SK-N-SH (cell line): ENCODE results near the gene MAN2C1. TPM values are rescaled to one million over a fixed set of nuclear protein-coding genes. Genes with fewer than 3 reads are reported as not detected.

Source experiments
- CTCF ChIA-PET: fragments of 300-600, 350-600 bp; formaldehyde crosslinking; extraction: SDS; loops from one replicate; lab custom pipeline; 2021; lab: Yijun Ruan, JAX
- POLR2A ChIA-PET: fragments of 350-600 bp; sonication (Branson Sonifier 250); formaldehyde crosslinking; extraction: SDS; loops from one replicate; lab custom pipeline; 2020; ENCODE audit warnings: antibody characterized with exemption, inconsistent platforms; lab: Yijun Ruan, JAX
- DNase-seq: peaks from one replicate; pipeline ENCODE4 v3.0.0; 2012
- H2AFZ ChIP-seq: fragments of 200-600 bp; sonication (generic); 2 replicates; pipeline ENCODE4 v1.8.1; 2016; ENCODE audit warnings: antibody characterized with exemption, mild to moderate bottlenecking, low read depth
- H3F3A ChIP-seq: fragments of 200-600 bp; sonication (generic); replicated peaks from 2 replicates; pipeline ENCODE3; 2016; ENCODE audit warnings: antibody characterized with exemption, mild to moderate bottlenecking; ENCODE audit not compliant: insufficient read depth
- H3K27ac ChIP-seq, 2 experiments: fragments of 200-500 bp in 1 of 2; fragments of 200-600 bp in 1 of 2; sonication (Bioruptor generic) in 1 of 2; sonication (generic), shearing (Covaris generic) in 1 of 2; 2 replicates each; pipeline versions ENCODE4 v1.5.1 to v1.6.1; 2014 to 2016; ENCODE audit warnings: low read depth in 2 of 2, inconsistent platforms in 1 of 2, low read length in 1 of 2, mild to moderate bottlenecking in 1 of 2, mixed read lengths in 1 of 2
- H3K27me3 ChIP-seq: fragments of 200-600 bp; sonication (generic), shearing (Covaris generic); 2 replicates; pipeline ENCODE4 v1.6.1; 2016; ENCODE audit warnings: mixed run types; ENCODE audit not compliant: insufficient read depth
- H3K36me3 ChIP-seq, 2 experiments: fragments of 200-500 bp in 1 of 2; fragments of 200-600 bp in 1 of 2; sonication (Bioruptor generic) in 1 of 2; sonication (generic) in 1 of 2; replicated peaks in 1 of 2; 2 replicates each; pipeline versions ENCODE3 to v1.5.1; 2014 to 2016; ENCODE audit warnings: low read length in 1 of 2, mild to moderate bottlenecking in 1 of 2; ENCODE audit not compliant: insufficient read depth in 2 of 2, control insufficient read depth in 1 of 2
- H3K4me1 ChIP-seq, 2 experiments: fragments of 200-500 bp in 1 of 2; fragments of 200-600 bp in 1 of 2; sonication (Bioruptor generic) in 1 of 2; sonication (generic), shearing (Covaris generic) in 1 of 2; 2 replicates each; pipeline versions ENCODE4 v1.5.1 to v1.6.1; 2014 to 2016; ENCODE audit warnings: low read depth in 1 of 2, low read length in 1 of 2, mixed run types in 1 of 2; ENCODE audit not compliant: insufficient read depth in 2 of 2, control insufficient read depth in 1 of 2
- H3K4me2 ChIP-seq: fragments of 200-600 bp; sonication (generic), shearing (Covaris generic); 2 replicates; pipeline ENCODE4 v1.6.1; 2017; ENCODE audit warnings: mixed run types
- H3K4me3 ChIP-seq, 2 experiments: fragments of 200-500 bp in 1 of 2; fragments of 200-600 bp in 1 of 2; sonication (Bioruptor generic) in 1 of 2; sonication (generic), shearing (Covaris generic) in 1 of 2; 2 replicates each; pipeline versions ENCODE4 v1.5.1 to v1.8.1; 2014 to 2016; ENCODE audit warnings: low read depth in 2 of 2, inconsistent platforms in 1 of 2, low read length in 1 of 2, mild to moderate bottlenecking in 1 of 2, mixed read lengths in 1 of 2, moderate library complexity in 1 of 2
- H3K79me2 ChIP-seq: fragments of 200-600 bp; sonication (generic); 2 replicates; pipeline ENCODE4 v1.8.1; 2017; ENCODE audit warnings: mild to moderate bottlenecking; ENCODE audit not compliant: insufficient read depth
- H3K9ac ChIP-seq: fragments of 200-600 bp; sonication (generic); 2 replicates; pipeline ENCODE4 v1.6.1; 2017; ENCODE audit warnings: mixed run types
- H3K9me2 ChIP-seq: fragments of 200-600 bp; sonication (generic); 2 replicates; pipeline ENCODE4 v1.6.1; 2017; ENCODE audit warnings: mixed run types
- H3K9me3 ChIP-seq: fragments of 200-600 bp; sonication (generic); 2 replicates; pipeline ENCODE4 v1.6.1; 2017; ENCODE audit warnings: mixed run types, mild to moderate bottlenecking, moderate library complexity
- H4K20me1 ChIP-seq: fragments of 200-600 bp; sonication (generic); 2 replicates; pipeline ENCODE4 v1.6.1; 2017; ENCODE audit warnings: mild to moderate bottlenecking, mixed run types; ENCODE audit not compliant: insufficient read depth
- CHD2 ChIP-seq: fragments of 150-350 bp; IDR thresholded peaks from 2 replicates; pipeline ENCODE4 v1.6.1; 2018; ENCODE audit warnings: low read length; ENCODE audit not compliant: partially characterized antibody
- EP300 ChIP-seq, 2 experiments: IDR thresholded peaks; 2 replicates each; pipeline versions ENCODE4 v1.4.0 to v1.6.1; 2012; ENCODE audit warnings: borderline replicate concordance in 1 of 2, low read depth in 1 of 2, low read length in 1 of 2
- EZH2phosphoT487 ChIP-seq: fragments of 200-600 bp; sonication (generic); IDR thresholded peaks from 2 replicates; pipeline ENCODE4 v1.6.1; 2017; ENCODE audit warnings: low read depth, mixed run types, mild to moderate bottlenecking, antibody characterized with exemption, moderate library complexity, borderline replicate concordance
- FOSL2 ChIP-seq: IDR thresholded peaks from 2 replicates; pipeline ENCODE4 v1.4.0; 2012; ENCODE audit warnings: low read depth, mild to moderate bottlenecking, moderate library complexity, borderline replicate concordance
- GABPA ChIP-seq: IDR thresholded peaks from 2 replicates; pipeline ENCODE4 v1.4.0; 2012; ENCODE audit warnings: low read depth, mild to moderate bottlenecking
- JUND ChIP-seq: IDR thresholded peaks from 2 replicates; pipeline ENCODE4 v1.4.0; 2012
- MEF2A ChIP-seq: IDR thresholded peaks from 2 replicates; pipeline ENCODE4 v1.4.0; 2012; ENCODE audit warnings: low read depth, borderline replicate concordance
- NFIC ChIP-seq: IDR thresholded peaks from 2 replicates; pipeline ENCODE4 v1.4.0; 2012; ENCODE audit warnings: borderline replicate concordance
- NRF1 ChIP-seq: IDR thresholded peaks from 2 replicates; pipeline ENCODE4 v1.6.1; 2012; ENCODE audit warnings: low read depth, mild to moderate bottlenecking, low read length
- RCOR1 ChIP-seq: fragments of 150-350 bp; IDR thresholded peaks from 2 replicates; pipeline ENCODE4 v1.6.1; 2017; ENCODE audit warnings: antibody characterized with exemption, low read length
- RXRA ChIP-seq: IDR thresholded peaks from 2 replicates; pipeline ENCODE4 v1.4.0; 2012; ENCODE audit warnings: low read depth, mild to moderate bottlenecking, borderline replicate concordance
- SIN3A ChIP-seq: IDR thresholded peaks from 2 replicates; pipeline ENCODE4 v1.6.1; 2012; ENCODE audit warnings: low read depth, mild to moderate bottlenecking, low read length, moderate library complexity, borderline replicate concordance
- TAF1 ChIP-seq: IDR thresholded peaks from 2 replicates; pipeline ENCODE4 v1.6.1; 2012; ENCODE audit warnings: low read depth, mild to moderate bottlenecking, low read length, moderate library complexity, borderline replicate concordance
- TEAD4 ChIP-seq: IDR thresholded peaks from 2 replicates; pipeline ENCODE4 v1.4.0; 2012; ENCODE audit warnings: mild to moderate bottlenecking, borderline replicate concordance; ENCODE audit not compliant: insufficient read depth
- WGBS: methylation state at CpG from one replicate; pipeline ENCODE4 v1.1.6; 2017; ENCODE audit warnings: low lambda C conversion rate; 5-methylcytosine and 5-hydroxymethylcytosine counted together
- polyA plus RNA-seq, 3 experiments: library from polyadenylated mRNA; depleted of rRNA; stranded (reverse); fragments of >200 nt; gene quantifications; 2 replicates each; pipeline ENCODE4 v1.2.3, GENCODE V29; 2012
- TF ChIP-seq, protein P1 (sequence below): IDR thresholded peaks from 2 replicates; pipeline ENCODE4 v1.6.1; 2012; ENCODE audit warnings: mild to moderate bottlenecking, low read depth, low read length, moderate library complexity
- TF ChIP-seq, protein P2 (sequence below): IDR thresholded peaks from 2 replicates; pipeline ENCODE4; 2012
- TF ChIP-seq, protein P3 (sequence below): fragments of 150-350 bp; IDR thresholded peaks from 2 replicates; pipeline ENCODE4 v1.6.1; 2016; ENCODE audit warnings: mild to moderate bottlenecking, low read depth, low read length

MAN2C1 gene
- polyA plus RNA-seq, 1 of the 3 experiments (the other 2 are of a cell fraction) = 132 TPM

DNA sequence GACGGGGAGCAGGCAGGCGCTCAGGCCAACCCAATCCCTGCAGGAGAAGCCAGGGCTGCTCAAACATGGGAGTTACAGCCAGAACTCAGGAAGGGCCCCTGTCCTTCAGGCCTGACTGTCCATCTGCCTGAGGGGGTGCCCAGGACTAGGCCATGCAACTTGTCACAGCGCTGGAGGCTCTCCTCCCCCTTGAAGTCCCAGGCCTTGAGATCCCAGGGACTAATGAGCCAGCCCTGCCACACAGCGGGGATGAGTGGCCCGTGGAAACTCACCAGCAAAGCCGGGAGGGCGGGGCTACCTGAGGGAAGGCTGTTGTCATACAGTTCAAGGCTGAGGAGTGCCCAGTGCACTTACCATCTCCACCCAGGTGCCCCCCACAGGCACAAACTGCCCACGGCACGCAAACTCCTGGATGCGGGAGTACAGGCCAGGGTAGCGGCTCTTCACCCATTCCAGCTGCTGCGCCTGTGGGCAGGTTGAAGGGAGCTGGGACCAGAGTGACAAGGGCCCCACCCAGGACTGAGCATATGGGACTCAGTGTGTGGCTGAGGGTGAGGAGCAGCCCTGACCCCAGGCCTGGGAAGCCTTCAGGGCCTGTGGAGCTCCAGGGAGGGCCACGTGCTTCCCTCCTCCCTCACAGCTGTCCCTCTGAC is 6.3 kb downstream of the MAN2C1 start (continued):
- TF ChIP-seq, protein P1, sequence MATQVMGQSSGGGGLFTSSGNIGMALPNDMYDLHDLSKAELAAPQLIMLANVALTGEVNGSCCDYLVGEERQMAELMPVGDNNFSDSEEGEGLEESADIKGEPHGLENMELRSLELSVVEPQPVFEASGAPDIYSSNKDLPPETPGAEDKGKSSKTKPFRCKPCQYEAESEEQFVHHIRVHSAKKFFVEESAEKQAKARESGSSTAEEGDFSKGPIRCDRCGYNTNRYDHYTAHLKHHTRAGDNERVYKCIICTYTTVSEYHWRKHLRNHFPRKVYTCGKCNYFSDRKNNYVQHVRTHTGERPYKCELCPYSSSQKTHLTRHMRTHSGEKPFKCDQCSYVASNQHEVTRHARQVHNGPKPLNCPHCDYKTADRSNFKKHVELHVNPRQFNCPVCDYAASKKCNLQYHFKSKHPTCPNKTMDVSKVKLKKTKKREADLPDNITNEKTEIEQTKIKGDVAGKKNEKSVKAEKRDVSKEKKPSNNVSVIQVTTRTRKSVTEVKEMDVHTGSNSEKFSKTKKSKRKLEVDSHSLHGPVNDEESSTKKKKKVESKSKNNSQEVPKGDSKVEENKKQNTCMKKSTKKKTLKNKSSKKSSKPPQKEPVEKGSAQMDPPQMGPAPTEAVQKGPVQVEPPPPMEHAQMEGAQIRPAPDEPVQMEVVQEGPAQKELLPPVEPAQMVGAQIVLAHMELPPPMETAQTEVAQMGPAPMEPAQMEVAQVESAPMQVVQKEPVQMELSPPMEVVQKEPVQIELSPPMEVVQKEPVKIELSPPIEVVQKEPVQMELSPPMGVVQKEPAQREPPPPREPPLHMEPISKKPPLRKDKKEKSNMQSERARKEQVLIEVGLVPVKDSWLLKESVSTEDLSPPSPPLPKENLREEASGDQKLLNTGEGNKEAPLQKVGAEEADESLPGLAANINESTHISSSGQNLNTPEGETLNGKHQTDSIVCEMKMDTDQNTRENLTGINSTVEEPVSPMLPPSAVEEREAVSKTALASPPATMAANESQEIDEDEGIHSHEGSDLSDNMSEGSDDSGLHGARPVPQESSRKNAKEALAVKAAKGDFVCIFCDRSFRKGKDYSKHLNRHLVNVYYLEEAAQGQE = no peak
- no peak for TF ChIP-seq JUND
- TF ChIP-seq RCOR1 = no peak
- TF ChIP-seq GABPA = no peak
- no peak for TF ChIP-seq CHD2
- TF ChIP-seq FOSL2 = no peak
- TF ChIP-seq, protein P2, sequence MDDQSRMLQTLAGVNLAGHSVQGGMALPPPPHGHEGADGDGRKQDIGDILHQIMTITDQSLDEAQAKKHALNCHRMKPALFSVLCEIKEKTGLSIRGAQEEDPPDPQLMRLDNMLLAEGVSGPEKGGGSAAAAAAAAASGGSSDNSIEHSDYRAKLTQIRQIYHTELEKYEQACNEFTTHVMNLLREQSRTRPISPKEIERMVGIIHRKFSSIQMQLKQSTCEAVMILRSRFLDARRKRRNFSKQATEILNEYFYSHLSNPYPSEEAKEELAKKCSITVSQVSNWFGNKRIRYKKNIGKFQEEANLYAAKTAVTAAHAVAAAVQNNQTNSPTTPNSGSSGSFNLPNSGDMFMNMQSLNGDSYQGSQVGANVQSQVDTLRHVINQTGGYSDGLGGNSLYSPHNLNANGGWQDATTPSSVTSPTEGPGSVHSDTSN = no peak
- no peak for TF ChIP-seq MEF2A
- no peak for TF ChIP-seq EP300 (IDR thresholded peaks at IDR 0.05; ENCODE audit: borderline replicate concordance in 1 of 2, low read depth in 1 of 2, low read length in 1 of 2)
- no peak for TF ChIP-seq NFIC
- TF ChIP-seq, protein P3, sequence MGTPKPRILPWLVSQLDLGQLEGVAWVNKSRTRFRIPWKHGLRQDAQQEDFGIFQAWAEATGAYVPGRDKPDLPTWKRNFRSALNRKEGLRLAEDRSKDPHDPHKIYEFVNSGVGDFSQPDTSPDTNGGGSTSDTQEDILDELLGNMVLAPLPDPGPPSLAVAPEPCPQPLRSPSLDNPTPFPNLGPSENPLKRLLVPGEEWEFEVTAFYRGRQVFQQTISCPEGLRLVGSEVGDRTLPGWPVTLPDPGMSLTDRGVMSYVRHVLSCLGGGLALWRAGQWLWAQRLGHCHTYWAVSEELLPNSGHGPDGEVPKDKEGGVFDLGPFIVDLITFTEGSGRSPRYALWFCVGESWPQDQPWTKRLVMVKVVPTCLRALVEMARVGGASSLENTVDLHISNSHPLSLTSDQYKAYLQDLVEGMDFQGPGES = no peak
- no peak for TF ChIP-seq TEAD4

DNA sequence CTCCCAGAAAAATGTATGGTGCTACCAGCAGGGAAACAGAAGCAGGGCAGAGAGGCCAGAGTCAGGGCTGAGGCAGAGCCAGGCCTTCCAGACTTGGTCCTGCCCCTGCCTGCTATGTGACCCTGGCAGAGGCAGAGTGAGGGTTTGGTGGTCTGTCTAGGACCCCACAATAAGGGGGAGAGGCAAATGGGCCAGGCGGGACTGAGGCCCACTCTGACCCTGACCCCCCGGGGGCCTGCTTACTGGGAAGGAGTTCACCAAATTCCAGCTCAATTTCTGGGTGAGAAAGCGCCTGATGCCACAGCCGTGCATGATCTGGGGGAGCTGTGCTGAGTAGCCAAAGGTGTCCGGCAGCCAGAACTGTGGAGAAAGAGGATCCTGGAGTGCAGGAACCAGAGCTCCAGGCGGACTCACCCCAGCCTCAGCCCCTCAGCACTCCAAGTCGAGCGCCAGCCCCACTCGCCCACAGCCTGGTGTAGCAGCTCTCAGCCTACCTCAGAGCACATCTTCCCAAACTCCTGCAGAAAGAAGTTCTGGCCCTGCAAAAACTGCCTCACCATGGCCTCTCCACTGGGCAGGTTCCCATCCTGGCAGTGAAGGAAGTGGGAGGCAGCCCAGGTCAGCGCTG is 6.9 kb downstream of the MAN2C1 start:
- no peak for DNase-seq
- POLR2A ChIA-PET = no interaction called here
- Histone ChIP-seq H3K36me3 (peaks cover 16 to 60% of the 10 kb centered on the region in 2 experiments), H3K79me2 (0 out of 2 replicates have a peak, but pooled peaks cover 3% of the 10 kb centered on the region), H3K9me2 (no peaks in the 10 kb centered on the region), H3K27ac (no peak overlapping the region), H3K9me3 (no peaks in the 10 kb centered on the region), H3K4me1 (no peaks in the 10 kb centered on the region), H3K4me3 (no peak overlapping the region), H3F3A (no peaks in the 10 kb centered on the region), H2AFZ (no peak overlapping the region), H4K20me1 (no peaks in the 10 kb centered on the region), H3K4me2 (no peak overlapping the region), H3K9ac (no peak overlapping the region), H3K27me3 (no peaks in the 10 kb centered on the region)
- CTCF ChIA-PET = no interaction called here
- TF ChIP-seq JUND (no peak), SIN3A (no peak), NRF1 (no peak), RXRA (no peak), EZH2phosphoT487 (no peak), TAF1 (no peak)
- TF ChIP-seq, protein P3 = no peak
- 67% methylated on average over 3 of the region's 10 CpGs for WGBS
